ENCODE results near the gene TBC1D3I.

Gene TBC1D3I

DNA sequence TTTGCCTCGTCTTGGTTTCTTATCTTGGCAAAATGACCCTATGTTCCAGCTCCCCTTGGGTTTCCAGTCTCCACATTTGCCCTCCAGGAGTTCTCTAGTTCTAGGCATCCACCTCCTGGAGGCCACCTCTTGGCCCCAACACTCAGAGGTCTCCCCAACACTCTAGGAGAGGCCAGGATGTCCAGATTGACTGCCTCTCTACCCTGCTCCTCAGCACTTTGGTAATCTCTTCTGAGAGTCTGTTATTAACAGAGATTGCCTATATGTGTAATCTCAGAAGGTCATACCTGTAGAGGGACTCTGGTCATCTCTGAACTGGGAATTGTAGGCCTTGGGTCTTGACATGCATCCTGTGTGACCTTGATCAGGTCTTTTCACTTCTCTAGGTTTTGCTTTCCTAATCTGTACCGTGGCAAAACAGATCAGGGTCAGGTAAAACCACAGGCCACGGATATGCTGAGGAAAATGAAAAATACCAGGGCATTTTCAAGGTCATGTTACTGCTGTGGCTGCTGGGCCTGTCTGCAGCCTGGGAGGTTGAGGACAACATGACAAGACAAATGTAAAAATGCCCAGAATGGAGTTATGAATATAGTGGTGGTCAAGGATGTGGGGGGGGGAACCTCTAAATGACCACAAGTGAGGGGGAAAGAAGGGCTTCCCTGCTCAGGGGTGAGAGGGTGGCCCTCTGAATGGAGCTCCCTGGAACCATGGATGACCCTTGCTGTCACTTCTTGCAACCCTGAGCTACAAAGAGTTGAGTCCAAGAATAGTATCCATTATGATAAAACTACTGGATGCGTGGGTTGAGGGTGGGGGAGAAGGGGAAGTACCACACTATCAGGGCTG lies 58.5 kb downstream of the TBC1D3I start:
- peak; percentile 51 for DNase-seq

DNA sequence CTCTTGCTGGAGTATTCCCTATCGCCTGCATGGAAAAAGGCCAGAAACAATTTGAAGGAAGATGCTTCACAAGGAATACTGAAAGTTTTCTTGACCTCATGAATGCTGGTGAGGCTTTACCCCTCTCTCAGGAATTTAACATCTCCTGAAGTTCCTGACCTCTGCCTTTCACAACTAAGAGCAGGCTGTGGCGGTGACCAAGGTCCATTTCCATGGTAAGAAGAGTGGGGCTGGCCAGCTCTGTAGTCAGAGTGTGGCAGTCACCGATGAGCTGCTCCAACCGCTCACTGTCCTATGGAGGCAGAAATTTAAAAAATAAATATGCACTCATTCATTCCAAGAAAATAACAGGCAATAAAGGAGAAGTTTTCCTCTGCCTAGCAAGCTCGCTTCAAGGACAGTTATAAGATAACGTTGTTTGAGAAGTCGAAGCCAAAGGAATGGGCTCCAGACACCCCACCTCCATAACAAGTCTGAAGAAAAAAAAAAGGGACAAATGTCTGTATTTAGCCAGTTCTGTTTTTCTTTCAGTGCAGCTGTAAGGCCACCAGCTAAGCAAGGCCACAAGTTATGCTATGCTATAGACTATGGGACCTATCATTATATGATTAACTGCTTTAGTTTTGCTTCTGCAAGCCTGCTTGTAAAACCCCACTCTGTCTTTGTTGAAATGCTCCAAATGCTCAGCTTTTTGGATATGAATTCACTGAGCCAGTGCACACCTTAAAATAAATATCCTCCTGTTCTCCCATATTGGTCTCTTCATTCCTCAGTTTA lies 59.5 kb downstream of the TBC1D3I start:
- DNase-seq, result peak; percentile 19
